GM10248 (cell line): ENCODE results near the gene TNIK.

ENCODE experiments used
- CTCF ChIA-PET: fragments of 300-600 bp; sonication (Branson Sonifier 250); formaldehyde crosslinking; extraction: SDS; loops from one replicate; lab custom pipeline; 2021; ENCODE audit warnings: antibody characterized with exemption; lab: Yijun Ruan, JAX
- POLR2A ChIA-PET: fragments of 350-650 bp; sonication (Branson Sonifier 250); formaldehyde crosslinking; extraction: SDS; loops from one replicate; lab custom pipeline; 2020; ENCODE audit warnings: antibody characterized with exemption; lab: Yijun Ruan, JAX
- DNase-seq: peaks from one replicate; pipeline ENCODE4 v3.0.0; 2012; ENCODE audit errors: extremely low spot score
- CTCF ChIP-seq: IDR thresholded peaks from 2 replicates; pipeline ENCODE4 v1.5.1; 2012; ENCODE audit warnings: mild to moderate bottlenecking, low read depth; ENCODE audit errors: extremely low read depth, missing control alignments, control extremely low read depth

Gene TNIK

DNA sequence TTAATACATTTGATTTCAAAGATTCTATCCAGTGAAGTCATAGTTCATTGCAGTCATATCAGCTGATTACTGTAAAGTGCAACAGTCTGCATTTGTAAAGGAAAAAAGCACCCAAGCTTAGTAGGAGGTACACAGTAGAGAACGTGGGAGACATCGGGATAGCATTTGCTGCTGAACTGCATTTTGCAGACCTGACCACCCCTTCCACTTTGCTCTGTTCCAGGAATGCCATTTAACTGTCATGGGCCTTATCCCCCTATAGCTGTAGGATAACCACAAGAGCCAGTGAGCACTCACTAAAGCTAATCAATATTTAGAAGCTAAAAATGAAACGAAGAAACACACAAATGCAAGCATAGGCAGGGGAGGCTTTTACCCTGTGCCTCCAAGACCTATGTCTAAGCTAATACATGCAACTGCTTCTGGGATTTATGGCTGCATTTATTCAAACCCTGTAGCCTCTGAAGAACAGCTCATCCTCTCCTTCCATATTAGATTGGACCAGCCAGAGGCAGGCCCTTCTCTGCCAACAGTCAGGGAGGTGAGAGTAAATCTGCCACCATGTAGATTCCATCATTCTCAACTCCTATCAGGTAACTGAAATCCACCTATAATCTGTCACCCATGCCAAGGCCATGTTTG lies 23.0 kb downstream of the TNIK start:
- no peak for DNase-seq
- CTCF ChIA-PET: interaction anchor here (1.1 to 3.1 kb wide), 5 partner anchors 9 to 187 kb away, joined by 3 to 20 read pairs (median 5); no protein-coding TSS in a partner anchor
- TF ChIP-seq CTCF: no peak
- POLR2A ChIA-PET: no interaction called here

GRCh38 chr3:171436380-171436779 lies 23.8 kb downstream of the TNIK start:
- no peak for TF ChIP-seq CTCF
- ChIA-PET POLR2A (no interaction called here), CTCF (interaction anchor here (0.7 to 3.1 kb wide), 7 partner anchors 10 to 156 kb away, joined by 3 to 20 read pairs (median 3); no protein-coding TSS in a partner anchor)
- no peak for DNase-seq

GRCh38 chr3:171435757-171436156 lies 24.4 kb downstream of the TNIK start:
- DNase-seq: no peak
- CTCF ChIA-PET: interaction anchor here (0.7 to 3.1 kb wide), 6 partner anchors 11 to 155 kb away, joined by 3 to 20 read pairs (median 3); no protein-coding TSS in a partner anchor
- TF ChIP-seq CTCF: no peak
- POLR2A ChIA-PET: no interaction called here

GRCh38 chr3:171435143-171435542 lies 25.1 kb downstream of the TNIK start:
- DNase-seq: no peak
- TF ChIP-seq CTCF: no peak
- POLR2A ChIA-PET: no interaction called here
- CTCF ChIA-PET: interaction anchor here (1.2 to 3.1 kb wide), 3 partner anchors 11 to 21 kb away, joined by 3 to 20 read pairs (median 3); no protein-coding TSS in a partner anchor

- ChIA-PET POLR2A (no interaction called here), CTCF (no interaction called here)
- no peak for TF ChIP-seq CTCF
- DNase-seq: no peak
These were observed 27.7 kb downstream of the TNIK start for GRCh38 chr3:171432548-171432947.

- DNase-seq: no peak
- no peak for TF ChIP-seq CTCF
- POLR2A ChIA-PET: no interaction called here
- CTCF ChIA-PET: no interaction called here
These were observed 28.7 kb downstream of the TNIK start for GRCh38 chr3:171431550-171431949.
